Caco-2 (cell line): ENCODE data around the gene MUC5AC. TPM values are rescaled to one million over a fixed set of nuclear protein-coding genes. Genes with fewer than 3 reads are reported as not detected.

Experiments
- BruUV-seq: library from RNA; stranded (reverse); fragments of 400-500 nt; replicated peaks from 2 replicates; lab custom pipeline; 2021; lab: Mats Ljungman, UMichigan
- CTCF ChIA-PET: fragments of 300-600 bp; sonication (Branson Sonifier 250); formaldehyde crosslinking; loops from one replicate; lab custom pipeline; 2022; ENCODE audit warnings: antibody characterized with exemption; lab: Charles Lee
- POLR2A ChIA-PET: fragments of 300-600 bp; sonication (Branson Sonifier 250); formaldehyde crosslinking; loops from one replicate; lab custom pipeline; 2022; ENCODE audit warnings: antibody characterized with exemption; lab: Charles Lee
- DNase-seq, 2 experiments: peaks; one replicate each; pipeline versions ENCODE4 v3.0.0 to v3.0.0-alpha.2; 2020 to 2022
- H3K27me3 ChIP-seq: replicated peaks from 2 replicates; pipeline ENCODE4 v1.6.0; 2011; ENCODE audit warnings: low read length; ENCODE audit not compliant: control insufficient read depth, insufficient read depth
- H3K36me3 ChIP-seq: 2 replicates; pipeline ENCODE4 v1.5.1; 2011; ENCODE audit warnings: low read length; ENCODE audit not compliant: control insufficient read depth, insufficient read depth
- H3K4me1 ChIP-seq: fragments of 250-450 bp; sonication (Bioruptor Pico); 2 replicates; pipeline ENCODE4 v1.5.1; 2020; ENCODE audit warnings: mild to moderate bottlenecking
- H3K4me3 ChIP-seq: 2 replicates; pipeline ENCODE4 v1.5.1; 2011; ENCODE audit warnings: low read depth, mild to moderate bottlenecking, control low read depth, low read length
- H3K9me3 ChIP-seq: fragments of 250-450 bp; sonication (Bioruptor Pico); 2 replicates; pipeline ENCODE4 v1.5.1; 2020; ENCODE audit warnings: mild to moderate bottlenecking, moderate library complexity
- H3K27ac Mint-ChIP-seq: one replicate; pipeline ENCODE4 v1.8.0; 2022; ENCODE audit warnings: mixed read lengths; ENCODE audit not compliant: unreplicated experiment
- H3K27me3 Mint-ChIP-seq: one replicate; pipeline ENCODE4 v1.8.0; 2022; ENCODE audit warnings: mixed read lengths; ENCODE audit not compliant: insufficient read depth, unreplicated experiment
- H3K36me3 Mint-ChIP-seq: one replicate; pipeline ENCODE4 v1.8.0; 2022; ENCODE audit warnings: mild to moderate bottlenecking, mixed read lengths; ENCODE audit not compliant: insufficient read depth, unreplicated experiment
- H3K4me1 Mint-ChIP-seq: one replicate; pipeline ENCODE4 v1.8.0; 2022; ENCODE audit warnings: low read depth, mixed read lengths; ENCODE audit not compliant: unreplicated experiment
- H3K4me3 Mint-ChIP-seq: one replicate; pipeline ENCODE4 v1.8.0; 2022; ENCODE audit warnings: mild to moderate bottlenecking, moderate library complexity, mixed read lengths; ENCODE audit not compliant: unreplicated experiment
- H3K9me3 Mint-ChIP-seq: one replicate; pipeline ENCODE4 v1.8.0; 2022; ENCODE audit warnings: mixed read lengths; ENCODE audit not compliant: unreplicated experiment
- intact Hi-C: fragments of 100-400 bp; cut with micrococcal nuclease; formaldehyde crosslinking; loops from one replicate; pipeline ENCODE4 v1.10.0; 2022; ENCODE audit not compliant: unreplicated experiment
- total RNA-seq: library from RNA; stranded (reverse); gene quantifications from 2 replicates; pipeline ENCODE4 v1.2.3, GENCODE V29; 2022
- TF ChIP-seq, protein P1 (sequence below), 2 experiments: fragments of 200-600 bp in 1 of 2; IDR thresholded peaks; 1 replicate in 1 of 2; 2 replicates in 1 of 2; pipeline versions ENCODE4 v1.5.1 to v1.8.0; 2011 to 2022; ENCODE audit warnings: antibody characterized with exemption in 1 of 2, control low read depth in 1 of 2, inconsistent platforms in 1 of 2, low read depth in 1 of 2, low read length in 1 of 2, mild to moderate bottlenecking in 1 of 2, moderate library complexity in 1 of 2; ENCODE audit not compliant: insufficient read depth in 1 of 2, severe bottlenecking in 1 of 2, unreplicated experiment in 1 of 2

MUC5AC gene
- total RNA-seq, 1 experiment from 2014 or later, result 0.25 TPM

DNA sequence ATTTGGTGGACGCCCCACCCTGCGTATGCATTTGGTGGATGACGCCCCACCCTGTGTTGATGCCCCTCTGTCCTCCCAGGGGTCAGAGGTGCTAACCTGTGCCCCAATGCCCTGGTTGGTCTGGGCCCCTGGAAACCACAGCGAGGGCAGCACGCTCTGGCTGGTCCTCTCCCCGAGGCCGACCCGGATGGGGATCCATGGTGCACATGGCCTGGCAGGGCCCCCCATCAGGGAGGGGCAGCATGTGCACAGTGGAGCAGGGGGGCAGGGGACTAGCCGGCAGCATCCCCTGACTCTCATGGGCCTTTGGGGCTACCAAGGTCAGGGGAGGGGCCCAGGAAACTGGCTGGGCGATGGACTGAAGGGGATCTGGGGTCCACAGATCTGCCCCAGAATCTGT is 7.6 kb upstream of the MUC5AC start:
- no peak for DNase-seq
- H3K4me3 Mint-ChIP-seq, result no peak overlapping the region
- POLR2A ChIA-PET, result no interaction called here
- peaks cover 2% of the 10 kb centered on the region; the same call in 1 of the 2 replicates for H3K9me3 ChIP-seq
- TF ChIP-seq, protein P1, sequence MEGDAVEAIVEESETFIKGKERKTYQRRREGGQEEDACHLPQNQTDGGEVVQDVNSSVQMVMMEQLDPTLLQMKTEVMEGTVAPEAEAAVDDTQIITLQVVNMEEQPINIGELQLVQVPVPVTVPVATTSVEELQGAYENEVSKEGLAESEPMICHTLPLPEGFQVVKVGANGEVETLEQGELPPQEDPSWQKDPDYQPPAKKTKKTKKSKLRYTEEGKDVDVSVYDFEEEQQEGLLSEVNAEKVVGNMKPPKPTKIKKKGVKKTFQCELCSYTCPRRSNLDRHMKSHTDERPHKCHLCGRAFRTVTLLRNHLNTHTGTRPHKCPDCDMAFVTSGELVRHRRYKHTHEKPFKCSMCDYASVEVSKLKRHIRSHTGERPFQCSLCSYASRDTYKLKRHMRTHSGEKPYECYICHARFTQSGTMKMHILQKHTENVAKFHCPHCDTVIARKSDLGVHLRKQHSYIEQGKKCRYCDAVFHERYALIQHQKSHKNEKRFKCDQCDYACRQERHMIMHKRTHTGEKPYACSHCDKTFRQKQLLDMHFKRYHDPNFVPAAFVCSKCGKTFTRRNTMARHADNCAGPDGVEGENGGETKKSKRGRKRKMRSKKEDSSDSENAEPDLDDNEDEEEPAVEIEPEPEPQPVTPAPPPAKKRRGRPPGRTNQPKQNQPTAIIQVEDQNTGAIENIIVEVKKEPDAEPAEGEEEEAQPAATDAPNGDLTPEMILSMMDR (IDR thresholded peaks at IDR 0.05; ENCODE audit: insufficient read depth in 1 of 2, low read depth in 1 of 2, low read length in 1 of 2, severe bottlenecking in 1 of 2, unreplicated experiment in 1 of 2), result no peak
- peaks cover 23% of the 10 kb centered on the region for H3K9me3 Mint-ChIP-seq
- peaks cover 29% of the 10 kb centered on the region for H3K4me1 ChIP-seq
- H3K27me3 Mint-ChIP-seq, result peaks cover 2% of the 10 kb centered on the region
- H3K27ac Mint-ChIP-seq, result no peak overlapping the region
- intact Hi-C loops, result no loop called here
- H3K4me1 Mint-ChIP-seq, result no peaks in the 10 kb centered on the region
- H3K36me3 ChIP-seq, result no peaks in the 10 kb centered on the region
- no peaks in the 10 kb centered on the region for H3K27me3 ChIP-seq
- no TSS peak for BruUV-seq
- CTCF ChIA-PET, result no interaction called here
- H3K4me3 ChIP-seq, result no peak overlapping the region
- no peaks in the 10 kb centered on the region for H3K36me3 Mint-ChIP-seq

DNA sequence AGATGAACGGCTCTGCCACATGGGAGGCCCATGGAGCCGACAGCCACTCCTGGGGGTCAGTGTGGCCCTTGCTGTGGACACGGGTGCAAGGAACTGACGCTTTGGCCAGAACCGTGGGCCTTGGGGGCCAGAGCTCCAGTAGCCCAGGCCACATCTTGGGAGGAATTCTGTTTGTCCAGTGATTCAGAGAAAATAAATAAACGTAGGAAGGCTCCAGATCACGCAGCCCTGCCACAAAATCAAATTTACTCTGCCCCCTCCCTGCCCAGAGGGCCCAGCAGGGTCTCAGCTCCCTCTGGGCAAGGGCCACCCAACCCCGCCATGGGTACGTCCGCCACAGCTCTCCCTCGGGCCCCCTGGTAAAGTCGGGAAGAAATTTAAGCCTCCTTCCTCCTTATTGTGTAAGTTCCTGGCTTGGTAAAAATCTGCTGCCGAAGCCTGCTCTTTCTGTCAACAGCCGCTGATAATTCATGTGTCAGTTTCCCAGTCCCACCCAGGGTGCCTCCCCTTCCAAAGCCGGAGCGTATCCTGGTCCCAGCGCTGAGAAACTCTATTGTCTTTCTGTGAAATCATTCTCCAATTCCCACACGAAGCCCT is 6.9 kb upstream of the MUC5AC start:
- Mint-ChIP-seq H3K27ac (no peak overlapping the region), H3K27me3 (peaks cover 2% of the 10 kb centered on the region), H3K9me3 (peaks cover 17% of the 10 kb centered on the region), H3K4me1 (no peaks in the 10 kb centered on the region), H3K36me3 (no peaks in the 10 kb centered on the region), H3K4me3 (no peak overlapping the region)
- CTCF ChIA-PET, result no interaction called here
- H3K4me1 ChIP-seq, result peaks cover 29% of the 10 kb centered on the region
- POLR2A ChIA-PET, result no interaction called here
- BruUV-seq, result no TSS peak
- peak in 1 of 2 experiments; percentile 32 for DNase-seq
- intact Hi-C loops, result no loop called here
- no peaks in the 10 kb centered on the region for H3K27me3 ChIP-seq
- TF ChIP-seq, protein P1 (IDR thresholded peaks at IDR 0.05; ENCODE audit: insufficient read depth in 1 of 2, low read depth in 1 of 2, low read length in 1 of 2, severe bottlenecking in 1 of 2, unreplicated experiment in 1 of 2), result no peak
- no peaks in the 10 kb centered on the region for H3K36me3 ChIP-seq
- H3K4me3 ChIP-seq, result no peak overlapping the region
- H3K9me3 ChIP-seq, result no peaks in the 10 kb centered on the region

DNA sequence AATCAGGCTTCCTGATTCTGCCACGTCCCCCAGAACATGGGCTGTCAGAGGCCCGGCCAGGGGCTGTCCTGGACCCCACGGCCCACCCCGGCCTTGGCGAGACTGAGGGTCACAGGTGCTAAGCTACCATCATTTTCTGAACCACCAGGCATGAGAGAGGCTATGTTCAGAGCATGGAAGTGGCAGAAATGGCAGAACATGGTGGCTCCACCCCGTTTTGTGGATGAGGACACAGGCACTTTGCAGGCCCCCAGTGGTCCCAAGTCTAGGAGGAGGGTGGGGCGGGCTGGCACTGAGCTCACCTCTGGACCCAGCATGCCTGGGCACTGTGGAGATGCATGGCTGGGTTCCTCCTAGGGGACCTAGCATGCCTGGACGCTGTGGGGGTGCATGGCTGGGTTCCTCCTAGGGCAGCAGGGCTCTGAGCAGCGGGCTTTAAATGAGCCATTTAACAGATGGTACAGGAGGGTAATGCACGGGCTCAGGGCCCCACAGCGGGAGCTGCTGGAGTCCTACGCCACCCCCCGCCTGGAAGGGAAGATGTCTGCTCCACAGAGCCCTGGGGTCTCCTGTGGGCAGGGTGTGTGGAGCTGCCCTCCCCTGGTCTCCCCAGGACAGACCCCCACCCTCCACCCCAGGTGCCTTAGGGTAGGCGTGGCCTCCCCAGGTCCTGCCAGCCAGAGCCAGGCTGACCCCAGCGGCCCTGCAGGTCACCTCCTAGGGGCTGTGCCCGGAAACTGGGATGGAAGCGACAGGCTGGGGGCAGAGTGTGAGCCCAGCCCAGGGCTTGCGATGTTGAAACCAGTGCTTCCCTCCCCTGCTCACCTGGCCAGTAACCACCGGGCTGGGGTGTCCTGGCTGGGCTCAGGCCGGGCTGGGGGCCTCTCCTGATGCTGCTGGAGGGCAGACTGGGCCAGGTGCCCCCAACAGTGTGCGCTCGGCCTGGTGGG is 6.1 kb upstream of the MUC5AC start:
- Histone ChIP-seq H3K36me3 (no peaks in the 10 kb centered on the region), H3K4me1 (peaks cover 29% of the 10 kb centered on the region), H3K27me3 (no peaks in the 10 kb centered on the region), H3K4me3 (no peak overlapping the region), H3K9me3 (no peaks in the 10 kb centered on the region)
- Mint-ChIP-seq H3K4me3 (no peak overlapping the region), H3K4me1 (no peaks in the 10 kb centered on the region), H3K27ac (no peak overlapping the region), H3K36me3 (no peaks in the 10 kb centered on the region), H3K27me3 (no peaks in the 10 kb centered on the region), H3K9me3 (peaks cover 13% of the 10 kb centered on the region)
- BruUV-seq, result no TSS peak
- TF ChIP-seq, protein P1 (IDR thresholded peaks at IDR 0.05; ENCODE audit: insufficient read depth in 1 of 2, low read depth in 1 of 2, low read length in 1 of 2, severe bottlenecking in 1 of 2, unreplicated experiment in 1 of 2), result no peak
- peak in 1 of 2 experiments; percentile 30 for DNase-seq
- CTCF ChIA-PET, result no interaction called here
- intact Hi-C loops, result no loop called here
- POLR2A ChIA-PET, result no interaction called here
